GM18951 (cell line): ENCODE results near the gene SPHKAP.
"Not testable (repeated sequence)": the region's sequence is repeated elsewhere in the genome, so short reads cannot be mapped to it uniquely, and the experiment has no call there.

ENCODE experiments used
- POLR2A ChIP-seq: IDR thresholded peaks from 4 replicates; pipeline ENCODE4 v1.6.1; 2011; ENCODE audit warnings: mild to moderate bottlenecking; ENCODE audit not compliant: insufficient read length, insufficient read depth; ENCODE audit errors: extremely low read depth
- in situ Hi-C: fragments of 300-500 bp; cut with MboI; formaldehyde crosslinking; loops from one replicate; pipeline ENCODE4 v1.12.0; 2022; ENCODE audit warnings: low sequenced_read_pairs, mixed read lengths, inconsistent platforms; ENCODE audit not compliant: unreplicated experiment

Gene SPHKAP

GRCh38 chr2:227939271-227940027 lies 242.0 kb downstream of the SPHKAP start:
- in situ Hi-C loops: no loop called here
- TF ChIP-seq POLR2A: no peak

- in situ Hi-C loops: not testable (repeated sequence)
Observed at GRCh38 chr2:227936249-227936648, 245.2 kb downstream of the SPHKAP start.

DNA sequence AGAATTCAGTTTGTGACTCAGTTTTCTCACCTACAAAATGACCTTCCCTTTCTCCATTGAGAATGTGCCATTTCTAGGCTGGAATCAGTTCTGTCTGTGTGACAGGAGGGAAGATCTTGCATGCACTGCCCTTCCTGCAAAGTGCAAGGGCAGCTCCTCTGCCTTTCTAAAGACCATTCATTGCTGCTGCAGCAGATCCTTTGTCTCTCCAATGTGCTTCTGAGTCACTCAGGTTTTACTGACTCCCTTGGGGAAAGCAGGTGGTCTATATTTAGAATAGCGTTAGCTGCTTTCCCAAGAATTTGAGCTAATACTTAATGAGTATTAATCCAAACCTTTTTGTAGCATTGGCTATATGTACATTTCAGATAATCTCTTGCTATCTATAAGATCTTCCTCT lies 247.6 kb downstream of the SPHKAP start:
- no peak for TF ChIP-seq POLR2A
- in situ Hi-C loops: no loop called here

DNA sequence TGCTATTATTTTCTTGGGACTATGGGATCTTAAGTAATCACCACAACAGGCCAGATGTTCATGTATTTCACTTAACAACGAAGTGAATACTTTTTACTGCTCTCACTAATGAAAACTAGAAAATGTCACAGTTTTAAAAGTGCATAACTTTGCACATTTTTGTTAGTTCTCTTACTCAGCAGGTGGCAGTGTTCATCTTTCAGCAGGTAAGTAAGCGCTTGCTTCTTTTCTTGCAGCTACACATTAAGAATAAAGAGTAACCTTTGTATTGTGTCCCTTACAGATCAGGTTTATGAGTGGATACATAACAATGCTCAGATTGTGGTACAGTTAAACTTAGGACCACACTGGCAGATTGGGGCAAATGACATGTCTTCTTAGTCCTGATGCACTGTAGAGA lies 249.1 kb downstream of the SPHKAP start:
- TF ChIP-seq POLR2A: no peak
- in situ Hi-C loops: no loop called here

DNA sequence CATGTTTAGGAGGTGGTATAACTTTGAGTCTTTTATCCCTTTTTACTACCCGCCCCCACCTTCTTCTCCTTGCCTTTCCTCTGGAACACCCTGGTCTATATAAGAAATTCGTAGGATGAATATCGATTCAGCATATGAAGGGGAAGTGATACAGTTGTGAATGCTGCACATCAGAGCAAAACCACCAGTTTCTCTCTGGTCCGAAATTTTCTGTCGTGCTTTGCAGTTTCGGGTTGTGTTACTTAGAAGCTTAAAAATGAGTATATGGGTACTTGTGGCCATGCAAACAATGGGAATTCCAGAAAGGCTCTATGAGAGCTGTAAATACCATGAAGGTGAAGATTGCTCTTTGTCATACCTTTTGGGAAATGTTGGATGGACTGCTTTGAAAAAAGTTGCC lies 249.5 kb downstream of the SPHKAP start:
- TF ChIP-seq POLR2A: no peak
- in situ Hi-C loops: no loop called here
